IMR-90 (cell line): ENCODE measurements around the gene PDS5A. TPM values are rescaled to one million over a fixed set of nuclear protein-coding genes. Genes with fewer than 3 reads are reported as not detected.

ENCODE experiments used
- ATAC-seq: fragments of 200-7000 bp; cut with Tn5 transposase; 2 replicates; pipeline ENCODE4 v1.9.1; 2020; ENCODE audit warnings: low read depth, mild to moderate bottlenecking, moderate library complexity
- BruUV-seq: library from RNA; stranded (reverse); fragments of 400-500 nt; replicated peaks from 2 replicates; lab custom pipeline; 2021; lab: Mats Ljungman, UMichigan
- CTCF ChIA-PET: fragments of 300-600 bp; formaldehyde crosslinking; extraction: SDS; loops from one replicate; lab custom pipeline; 2021; ENCODE audit warnings: antibody characterized with exemption; lab: Yijun Ruan, JAX
- POLR2A ChIA-PET: fragments of 300-600 bp; sonication (Branson Sonifier 250); formaldehyde crosslinking; loops from one replicate; lab custom pipeline; 2022; ENCODE audit warnings: antibody characterized with exemption; ENCODE audit not compliant: unreplicated experiment; lab: Charles Lee
- DNase-seq: peaks from one replicate; pipeline ENCODE4 v3.0.0; 2013
- H2AFZ ChIP-seq: replicated peaks from 2 replicates; pipeline ENCODE3; 2013; ENCODE audit warnings: low read length, mild to moderate bottlenecking; ENCODE audit not compliant: poor library complexity
- H2AK5ac ChIP-seq: 2 replicates; pipeline ENCODE4 v1.6.1; 2013; ENCODE audit warnings: low read depth, low read length, inconsistent platforms
- H2AK9ac ChIP-seq: replicated peaks from 2 replicates; pipeline ENCODE3; 2013; ENCODE audit warnings: mild to moderate bottlenecking, low read depth, low read length, moderate library complexity; ENCODE audit not compliant: poor library complexity
- H2BK120ac ChIP-seq: 2 replicates; pipeline ENCODE4 v1.6.1; 2013; ENCODE audit warnings: low read depth, low read length, inconsistent platforms
- H2BK15ac ChIP-seq: 3 replicates; pipeline ENCODE4 v1.6.1; 2013; ENCODE audit warnings: low read depth, low read length, inconsistent platforms
- H2BK20ac ChIP-seq: 2 replicates; pipeline ENCODE4 v1.6.1; 2013; ENCODE audit warnings: low read depth, mild to moderate bottlenecking, inconsistent platforms, low read length, moderate library complexity
- H2BK5ac ChIP-seq: 2 replicates; pipeline ENCODE4 v1.6.1; 2013; ENCODE audit warnings: mild to moderate bottlenecking, low read depth, low read length, inconsistent platforms; ENCODE audit not compliant: poor library complexity, severe bottlenecking
- H3K14ac ChIP-seq: replicated peaks from 2 replicates; pipeline ENCODE4 v1.6.1; 2013; ENCODE audit warnings: low read depth, low read length, inconsistent platforms
- H3K18ac ChIP-seq: 2 replicates; pipeline ENCODE4 v1.6.1; 2013; ENCODE audit warnings: low read depth, low read length, control low read depth
- H3K23ac ChIP-seq: 2 replicates; pipeline ENCODE4 v1.6.1; 2013; ENCODE audit warnings: low read depth, low read length, inconsistent platforms
- H3K27ac ChIP-seq: 2 replicates; pipeline ENCODE4 v1.5.1; 2013; ENCODE audit warnings: mild to moderate bottlenecking, control low read depth, low read length; ENCODE audit not compliant: insufficient read depth
- H3K27me3 ChIP-seq: 2 replicates; pipeline ENCODE4 v1.6.1; 2013; ENCODE audit warnings: low read length; ENCODE audit not compliant: control insufficient read depth, insufficient read depth
- H3K36me3 ChIP-seq: 2 replicates; pipeline ENCODE4 v1.6.1; 2013; ENCODE audit warnings: low read length, mixed read lengths; ENCODE audit not compliant: control insufficient read depth, insufficient read depth
- H3K4ac ChIP-seq: 2 replicates; pipeline ENCODE4 v1.6.1; 2013; ENCODE audit warnings: low read depth, low read length, inconsistent platforms
- H3K4me1 ChIP-seq: 2 replicates; pipeline ENCODE4 v1.6.1; 2013; ENCODE audit warnings: low read length, mixed read lengths; ENCODE audit not compliant: control insufficient read depth, insufficient read depth
- H3K4me2 ChIP-seq: 2 replicates; pipeline ENCODE4 v1.6.1; 2013; ENCODE audit warnings: low read depth, mild to moderate bottlenecking, control low read depth, low read length, moderate library complexity
- H3K4me3 ChIP-seq: 2 replicates; pipeline ENCODE4 v1.5.1; 2013; ENCODE audit warnings: low read depth, mild to moderate bottlenecking, control low read depth, low read length, moderate library complexity; ENCODE audit not compliant: insufficient read depth
- H3K56ac ChIP-seq: 2 replicates; pipeline ENCODE4 v1.6.1; 2013; ENCODE audit warnings: low read length, inconsistent platforms; ENCODE audit not compliant: insufficient read depth; ENCODE audit errors: extremely low read depth
- H3K79me1 ChIP-seq, 2 experiments: 2 replicates each; pipeline ENCODE4 v1.6.1; 2013; ENCODE audit warnings: low read length in 2 of 2, inconsistent platforms in 1 of 2, low read depth in 1 of 2
- H3K9ac ChIP-seq: 2 replicates; pipeline ENCODE4 v1.6.1; 2013; ENCODE audit warnings: low read depth, low read length, control low read depth
- H3K9me1 ChIP-seq: 2 replicates; pipeline ENCODE4 v1.6.1; 2013; ENCODE audit warnings: low read length, inconsistent platforms; ENCODE audit not compliant: insufficient read depth
- H3K9me3 ChIP-seq: 2 replicates; pipeline ENCODE4 v1.6.1; 2013; ENCODE audit warnings: low read length; ENCODE audit not compliant: control insufficient read depth, insufficient read depth
- H4K20me1 ChIP-seq: 2 replicates; pipeline ENCODE4 v1.6.1; 2013; ENCODE audit warnings: low read length, inconsistent platforms; ENCODE audit not compliant: insufficient read depth
- H4K5ac ChIP-seq: 2 replicates; pipeline ENCODE4 v1.6.1; 2013; ENCODE audit warnings: mild to moderate bottlenecking, low read depth, low read length, control low read depth
- H4K8ac ChIP-seq, 2 experiments: 2 replicates each; pipeline ENCODE4 v1.6.1; 2013; ENCODE audit warnings: low read depth in 2 of 2, low read length in 2 of 2, control low read depth in 1 of 2, inconsistent platforms in 1 of 2
- H4K91ac ChIP-seq: 2 replicates; pipeline ENCODE4 v1.6.1; 2013; ENCODE audit warnings: low read depth, low read length, inconsistent platforms; ENCODE audit not compliant: insufficient read depth
- CTCF ChIP-seq: conservative IDR thresholded peaks from 2 replicates; pipeline ENCODE4 v1.5.1; 2012; ENCODE audit warnings: mild to moderate bottlenecking, low read depth, low read length, improper control_type of control experiment
- MXI1 ChIP-seq: IDR thresholded peaks from 2 replicates; pipeline ENCODE4 v1.6.1; 2012; ENCODE audit warnings: low read depth, mild to moderate bottlenecking, low read length, moderate library complexity, borderline replicate concordance
- SMC3 ChIP-seq: fragments of 150-350 bp; IDR thresholded peaks from 2 replicates; pipeline ENCODE4 v1.6.1; 2016; ENCODE audit warnings: low read depth, mild to moderate bottlenecking, antibody characterized with exemption, low read length, moderate library complexity
- USF2 ChIP-seq: fragments of 150-350 bp; IDR thresholded peaks from 2 replicates; pipeline ENCODE4 v1.6.1; 2017; ENCODE audit warnings: mild to moderate bottlenecking, antibody characterized with exemption, low read length, low read depth
- dilution Hi-C: fragments of 300-500 bp; cut with HindIII; formaldehyde crosslinking; loops from one replicate; pipeline ENCODE4 v1.14.3; 2018; ENCODE audit warnings: low sequenced_read_pairs; ENCODE audit not compliant: unreplicated experiment
- in situ Hi-C: fragments of 300-500 bp; cut with MboI; formaldehyde crosslinking; loops from 3 replicates; pipeline ENCODE4 v1.14.3; 2019; ENCODE audit warnings: low sequenced_read_pairs, inconsistent platforms, mixed read lengths
- intact Hi-C: fragments of 100-400 bp; cut with micrococcal nuclease; formaldehyde crosslinking; loops from 2 replicates; pipeline ENCODE4 v1.10.0; 2022
- polyA plus RNA-seq, 3 experiments: library from polyadenylated mRNA; depleted of rRNA; stranded (reverse); fragments of >200 nt; gene quantifications; 2 replicates each; pipeline ENCODE4 v1.2.3, GENCODE V29; 2012; ENCODE audit warnings: low replicate concordance in 1 of 3
- total RNA-seq: library from RNA; depleted of rRNA; stranded (reverse); fragments of >200 nt; gene quantifications from 2 replicates; pipeline ENCODE4 v1.2.3, GENCODE V29; 2012
- TF ChIP-seq, protein P1 (sequence below): fragments of 150-350 bp; IDR thresholded peaks from 2 replicates; pipeline ENCODE4 v1.6.1; 2016; ENCODE audit warnings: low read depth, mild to moderate bottlenecking, low read length, moderate library complexity, borderline replicate concordance

Gene PDS5A
- total and polyA plus RNA-seq, 2 of the 4 experiments (the other 2 are of a cell fraction) = 16.3 to 33.5 TPM

DNA sequence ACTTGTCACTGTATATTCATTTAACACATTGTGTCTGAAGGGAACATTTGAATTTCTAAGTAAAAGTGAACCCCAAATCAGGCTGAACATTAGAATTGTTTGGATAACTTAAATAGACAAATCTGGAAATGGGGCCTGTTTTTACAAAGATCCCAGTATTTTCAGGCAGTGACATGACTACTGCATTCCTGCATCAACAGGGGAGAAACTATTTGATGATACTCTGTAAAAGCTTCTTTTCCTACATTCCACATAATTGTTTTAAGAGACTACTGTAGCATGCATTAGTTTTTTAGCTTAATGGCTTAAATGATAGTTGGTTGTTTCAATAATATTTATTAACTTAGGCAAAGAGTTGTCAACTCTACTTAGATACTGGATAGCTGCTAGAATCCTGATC lies 127.0 kb downstream of the PDS5A start:
- Histone ChIP-seq H3K4me1 (peaks cover 3% of the 10 kb centered on the region; the same call in 1 of the 2 replicates), H2BK5ac (no peak overlapping the region), H4K5ac (no peak overlapping the region), H2AFZ (no peak overlapping the region), H2BK20ac (no peak overlapping the region), H2BK15ac (no peak overlapping the region), H3K23ac (no peak overlapping the region), H3K79me1 (peaks cover 11 to 13% of the 10 kb centered on the region in 2 experiments; a peak in 3 of 4 replicates), H3K4ac (no peak overlapping the region), H2BK120ac (no peak overlapping the region), H3K9me3 (no peaks in the 10 kb centered on the region; the same call in none of the 2 replicates), H2AK9ac (no peak overlapping the region), H3K14ac (no peak overlapping the region), H3K9me1 (0 out of 2 replicates have a peak, but pooled peaks cover 6% of the 10 kb centered on the region), H3K36me3 (peaks cover 13% of the 10 kb centered on the region; the same call in 1 of the 2 replicates), H3K4me2 (no peak overlapping the region), H2AK5ac (no peak overlapping the region), H3K56ac (no peak overlapping the region), H3K9ac (no peak overlapping the region), H3K18ac (no peak overlapping the region), H4K8ac (no peak overlapping the region), H4K20me1 (no peaks in the 10 kb centered on the region), H4K91ac (no peak overlapping the region), H3K4me3 (no peak overlapping the region), H3K27me3 (no peaks in the 10 kb centered on the region), H3K27ac (no peak overlapping the region)
- ChIA-PET CTCF (interaction anchor here (0.5 to 0.9 kb wide), 4 partner anchors 9 to 110 kb away, joined by 3 to 6 read pairs (median 3); no protein-coding TSS in a partner anchor), POLR2A (no interaction called here)
- DNase-seq (no peak), ATAC-seq (peak; percentile 51; the same call in 1 of the 2 replicates)
- no TSS peak for BruUV-seq
- intact Hi-C loops = no loop called here
- in situ Hi-C loops = no loop called here
- TF ChIP-seq USF2 = no peak
- TF ChIP-seq, protein P1, sequence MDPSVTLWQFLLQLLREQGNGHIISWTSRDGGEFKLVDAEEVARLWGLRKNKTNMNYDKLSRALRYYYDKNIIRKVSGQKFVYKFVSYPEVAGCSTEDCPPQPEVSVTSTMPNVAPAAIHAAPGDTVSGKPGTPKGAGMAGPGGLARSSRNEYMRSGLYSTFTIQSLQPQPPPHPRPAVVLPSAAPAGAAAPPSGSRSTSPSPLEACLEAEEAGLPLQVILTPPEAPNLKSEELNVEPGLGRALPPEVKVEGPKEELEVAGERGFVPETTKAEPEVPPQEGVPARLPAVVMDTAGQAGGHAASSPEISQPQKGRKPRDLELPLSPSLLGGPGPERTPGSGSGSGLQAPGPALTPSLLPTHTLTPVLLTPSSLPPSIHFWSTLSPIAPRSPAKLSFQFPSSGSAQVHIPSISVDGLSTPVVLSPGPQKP = no peak
- no peak for TF ChIP-seq SMC3
- TF ChIP-seq MXI1 = no peak
- no peak for TF ChIP-seq CTCF
- dilution Hi-C loops = no loop called here
